Measurements from ENCODE around the gene WDR59.

Gene WDR59

DNA sequence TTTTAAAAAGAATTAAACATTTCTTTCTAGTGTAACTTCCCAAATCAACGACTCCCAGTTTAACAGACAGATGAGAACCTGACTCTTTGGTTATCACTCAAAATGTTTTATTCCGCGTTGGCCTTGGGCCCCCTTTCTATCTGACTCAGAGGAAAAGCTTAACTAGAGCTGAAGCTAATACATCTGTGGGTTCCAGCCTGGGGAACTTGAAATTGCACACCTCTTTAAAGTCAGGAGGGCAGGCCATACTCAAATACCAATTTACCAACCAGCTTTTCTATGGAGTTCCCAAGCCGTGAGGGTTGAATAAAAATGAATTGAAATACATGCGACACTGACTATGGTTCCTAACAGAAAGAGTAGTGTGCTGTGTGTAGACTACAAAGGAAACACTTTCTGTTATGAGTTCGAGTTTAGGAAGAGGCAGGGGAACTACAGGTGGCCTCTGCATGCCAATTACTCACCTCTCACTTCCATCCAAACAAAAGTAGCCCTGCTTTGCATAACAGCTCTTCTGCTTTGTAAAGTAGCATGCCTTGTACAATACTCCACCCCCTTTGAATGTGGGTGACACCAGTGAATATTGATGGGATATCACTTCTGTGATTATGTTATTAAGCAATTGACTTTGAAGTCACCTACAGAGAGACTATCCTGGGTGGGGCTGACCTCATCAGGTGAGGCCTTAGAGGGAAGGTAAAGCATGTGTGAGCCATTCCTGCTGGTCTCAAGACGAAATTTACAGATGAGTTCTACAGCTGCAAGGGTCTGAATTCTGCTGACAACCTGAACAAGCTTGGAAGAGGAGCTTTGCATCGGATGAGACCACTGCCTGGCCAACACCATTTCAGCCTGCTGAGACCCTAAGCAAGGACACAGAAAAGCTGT lies 92.1 kb downstream of the WDR59 start:
- H3K27ac ChIP-seq (ENCODE audit: low read length) = no peak overlapping the region
- no peak for DNase-seq

DNA sequence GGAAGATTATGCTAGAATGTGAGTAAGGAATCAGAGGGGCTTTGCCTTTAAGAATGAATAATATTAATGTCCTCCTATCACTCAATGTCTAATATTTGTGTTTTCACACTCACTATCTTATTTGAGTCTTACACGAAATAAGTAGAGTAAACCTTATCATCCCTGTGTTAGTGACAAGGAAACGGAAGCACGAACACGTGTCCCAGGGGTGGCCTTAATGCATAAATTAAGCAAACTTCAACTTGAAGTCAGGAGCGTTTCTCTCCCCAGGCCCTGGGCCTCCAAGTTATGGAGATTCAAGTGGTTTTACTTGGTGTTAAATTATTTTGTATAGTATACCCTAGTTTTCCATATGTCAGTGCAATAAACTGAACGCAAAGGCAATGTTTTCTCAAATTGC lies 96.0 kb downstream of the WDR59 start:
- H3K79me2 ChIP-seq (ENCODE audit: low read length) = no peaks in the 10 kb centered on the region
- no peak overlapping the region for H3K4me3 ChIP-seq (ENCODE audit: low read length)
- H2AFZ ChIP-seq (ENCODE audit: low read length) = no peak overlapping the region
- no peaks in the 10 kb centered on the region for H4K20me1 ChIP-seq (ENCODE audit: insufficient read depth, low read length)
- DNase-seq = no peak
- no peaks in the 10 kb centered on the region for H3F3A ChIP-seq (ENCODE audit: insufficient read depth, low read length)
- H3K9me2 ChIP-seq (replicated peaks; ENCODE audit: insufficient read depth, low read length) = no peaks in the 10 kb centered on the region
- H3K27me3 ChIP-seq (replicated peaks; ENCODE audit: insufficient read depth, low read length) = no peaks in the 10 kb centered on the region
- H3K4me1 ChIP-seq (ENCODE audit: low read length) = no peaks in the 10 kb centered on the region
- no peak overlapping the region for H3K9ac ChIP-seq (ENCODE audit: low read length)
- H3K9me3 ChIP-seq (replicated peaks; ENCODE audit: insufficient read depth, low read length) = no peaks in the 10 kb centered on the region
- no peak overlapping the region for H3K4me2 ChIP-seq (ENCODE audit: low read depth, low read length)
- H3K36me3 ChIP-seq (replicated peaks; ENCODE audit: insufficient read depth, low read length) = no peaks in the 10 kb centered on the region
- TF ChIP-seq, protein P1, sequence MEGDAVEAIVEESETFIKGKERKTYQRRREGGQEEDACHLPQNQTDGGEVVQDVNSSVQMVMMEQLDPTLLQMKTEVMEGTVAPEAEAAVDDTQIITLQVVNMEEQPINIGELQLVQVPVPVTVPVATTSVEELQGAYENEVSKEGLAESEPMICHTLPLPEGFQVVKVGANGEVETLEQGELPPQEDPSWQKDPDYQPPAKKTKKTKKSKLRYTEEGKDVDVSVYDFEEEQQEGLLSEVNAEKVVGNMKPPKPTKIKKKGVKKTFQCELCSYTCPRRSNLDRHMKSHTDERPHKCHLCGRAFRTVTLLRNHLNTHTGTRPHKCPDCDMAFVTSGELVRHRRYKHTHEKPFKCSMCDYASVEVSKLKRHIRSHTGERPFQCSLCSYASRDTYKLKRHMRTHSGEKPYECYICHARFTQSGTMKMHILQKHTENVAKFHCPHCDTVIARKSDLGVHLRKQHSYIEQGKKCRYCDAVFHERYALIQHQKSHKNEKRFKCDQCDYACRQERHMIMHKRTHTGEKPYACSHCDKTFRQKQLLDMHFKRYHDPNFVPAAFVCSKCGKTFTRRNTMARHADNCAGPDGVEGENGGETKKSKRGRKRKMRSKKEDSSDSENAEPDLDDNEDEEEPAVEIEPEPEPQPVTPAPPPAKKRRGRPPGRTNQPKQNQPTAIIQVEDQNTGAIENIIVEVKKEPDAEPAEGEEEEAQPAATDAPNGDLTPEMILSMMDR (IDR thresholded peaks at IDR 0.05; ENCODE audit: low read length) = no peak
- TF ChIP-seq EZH2 (optimal IDR thresholded peaks at IDR 0.05; ENCODE audit: low read depth, low read length) (no peak), EZH2phosphoT487 (IDR thresholded peaks at IDR 0.05; ENCODE audit: low read length) (no peak)
- H3K27ac ChIP-seq (ENCODE audit: low read length) = no peak overlapping the region

More for the DNA sequence above, 92.1 kb downstream of the WDR59 start:
- Histone ChIP-seq H3K4me3 (ENCODE audit: low read length) (no peak overlapping the region), H3K36me3 (replicated peaks; ENCODE audit: insufficient read depth, low read length) (no peaks in the 10 kb centered on the region), H3K9me3 (replicated peaks; ENCODE audit: insufficient read depth, low read length) (no peaks in the 10 kb centered on the region), H3K9ac (ENCODE audit: low read length) (no peak overlapping the region), H3K79me2 (ENCODE audit: low read length) (no peaks in the 10 kb centered on the region), H4K20me1 (ENCODE audit: insufficient read depth, low read length) (no peaks in the 10 kb centered on the region), H3K4me2 (ENCODE audit: low read depth, low read length) (no peak overlapping the region), H3F3A (ENCODE audit: insufficient read depth, low read length) (no peaks in the 10 kb centered on the region), H3K4me1 (ENCODE audit: low read length) (no peaks in the 10 kb centered on the region), H3K9me2 (replicated peaks; ENCODE audit: insufficient read depth, low read length) (no peaks in the 10 kb centered on the region), H2AFZ (ENCODE audit: low read length) (no peak overlapping the region), H3K27me3 (replicated peaks; ENCODE audit: insufficient read depth, low read length) (no peaks in the 10 kb centered on the region)
- TF ChIP-seq EZH2 (optimal IDR thresholded peaks at IDR 0.05; ENCODE audit: low read depth, low read length) = no peak
- TF ChIP-seq EZH2phosphoT487 (IDR thresholded peaks at IDR 0.05; ENCODE audit: low read length) = no peak
- TF ChIP-seq, protein P1 (IDR thresholded peaks at IDR 0.05; ENCODE audit: low read length) = no peak

DNA sequence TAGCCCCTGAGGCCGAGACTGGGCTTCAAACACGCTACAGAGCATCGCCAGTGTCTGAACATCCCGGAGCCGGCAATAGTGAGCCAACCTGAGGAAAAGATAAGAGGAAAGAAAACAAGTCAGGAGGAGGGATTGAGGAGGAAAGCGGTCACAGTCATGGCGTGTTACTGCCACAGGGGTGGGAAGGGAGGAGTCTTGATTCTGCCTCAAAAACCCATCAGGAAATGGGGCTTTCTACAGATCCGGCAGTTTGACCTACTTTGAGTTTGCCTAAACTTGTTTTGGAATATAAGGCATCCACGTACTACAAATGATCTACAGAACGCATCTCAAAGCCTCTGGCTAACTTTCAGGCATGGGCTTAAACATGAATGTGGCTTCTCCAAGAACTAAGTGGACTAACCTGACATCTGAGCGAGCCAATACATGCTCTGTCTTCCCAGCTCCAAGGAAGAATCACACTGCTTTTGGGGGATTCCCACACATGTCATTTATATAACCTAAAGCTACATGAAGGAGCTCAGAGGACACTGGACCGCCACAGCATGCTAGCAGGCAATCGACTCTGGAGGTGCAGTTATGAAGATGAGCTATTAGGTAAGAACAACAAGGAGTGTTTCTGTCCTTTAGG lies 96.6 kb downstream of the WDR59 start:
- Histone ChIP-seq H2AFZ (ENCODE audit: low read length) (no peak overlapping the region), H3K79me2 (ENCODE audit: low read length) (no peaks in the 10 kb centered on the region), H4K20me1 (ENCODE audit: insufficient read depth, low read length) (no peaks in the 10 kb centered on the region), H3K9me3 (replicated peaks; ENCODE audit: insufficient read depth, low read length) (no peaks in the 10 kb centered on the region), H3K4me2 (ENCODE audit: low read depth, low read length) (no peak overlapping the region), H3K36me3 (replicated peaks; ENCODE audit: insufficient read depth, low read length) (no peaks in the 10 kb centered on the region), H3K27me3 (replicated peaks; ENCODE audit: insufficient read depth, low read length) (no peaks in the 10 kb centered on the region), H3F3A (ENCODE audit: insufficient read depth, low read length) (no peaks in the 10 kb centered on the region), H3K27ac (ENCODE audit: low read length) (no peak overlapping the region), H3K9me2 (replicated peaks; ENCODE audit: insufficient read depth, low read length) (no peaks in the 10 kb centered on the region), H3K9ac (ENCODE audit: low read length) (no peak overlapping the region), H3K4me3 (ENCODE audit: low read length) (no peak overlapping the region), H3K4me1 (ENCODE audit: low read length) (no peaks in the 10 kb centered on the region)
- no peak for DNase-seq
- TF ChIP-seq EZH2 (optimal IDR thresholded peaks at IDR 0.05; ENCODE audit: low read depth, low read length) (no peak), EZH2phosphoT487 (IDR thresholded peaks at IDR 0.05; ENCODE audit: low read length) (no peak)
